Measurements from ENCODE around the gene STK32B. TPM values are rescaled to one million over a fixed set of nuclear protein-coding genes. Genes with fewer than 3 reads are reported as not detected.

Gene STK32B
- total RNA-seq, 2 donors from 2014 or later, result 0.09 to 7.3 TPM

GRCh38 chr4:5504486-5504885, 453.2 kb downstream of the STK32B start:
- H3K4me3 ChIP-seq, result no peak overlapping the region
- no peaks in the 10 kb centered on the region for H3K9me3 ChIP-seq
- H3K4me1 ChIP-seq (replicated peaks), result no peaks in the 10 kb centered on the region
- no peak for DNase-seq (ENCODE audit: low spot score)
- intact Hi-C loops (cut with DNase I), result no loop called here
- H3K36me3 ChIP-seq, result no peaks in the 10 kb centered on the region
- H3K27ac ChIP-seq, result no peak overlapping the region
- no peaks in the 10 kb centered on the region for H3K27me3 ChIP-seq (replicated peaks; ENCODE audit: insufficient read depth)
- TF ChIP-seq CTCF (IDR thresholded peaks at IDR 0.05) (no peak), POLR2A (IDR thresholded peaks at IDR 0.05) (no peak), POLR2AphosphoS5 (IDR thresholded peaks at IDR 0.05) (no peak)

- WGBS, result 64% methylated on average over 2 of the region's 2 CpGs
- H3K4me1 ChIP-seq (replicated peaks), result no peaks in the 10 kb centered on the region
- no peaks in the 10 kb centered on the region for H3K9me3 ChIP-seq
- no peaks in the 10 kb centered on the region for H3K27me3 ChIP-seq (replicated peaks; ENCODE audit: insufficient read depth)
- no peak for DNase-seq (ENCODE audit: low spot score)
- H3K36me3 ChIP-seq, result no peaks in the 10 kb centered on the region
- no peak for TF ChIP-seq POLR2AphosphoS5 (IDR thresholded peaks at IDR 0.05)
- no peak for TF ChIP-seq CTCF (IDR thresholded peaks at IDR 0.05)
- TF ChIP-seq POLR2A (IDR thresholded peaks at IDR 0.05), result no peak
- H3K4me3 ChIP-seq, result no peak overlapping the region
- H3K27ac ChIP-seq, result no peak overlapping the region
- intact Hi-C loops (cut with DNase I), result no loop called here
Observed at GRCh38 chr4:5510504-5510903, 459.2 kb downstream of the STK32B start.

GRCh38 chr4:5511791-5512190, 460.5 kb downstream of the STK32B start:
- Histone ChIP-seq H3K9me3 (no peaks in the 10 kb centered on the region), H3K27ac (no peak overlapping the region), H3K4me1 (replicated peaks) (no peaks in the 10 kb centered on the region), H3K27me3 (replicated peaks; ENCODE audit: insufficient read depth) (no peaks in the 10 kb centered on the region), H3K36me3 (no peaks in the 10 kb centered on the region), H3K4me3 (no peak overlapping the region)
- intact Hi-C loops (cut with DNase I), result no loop called here
- no peak for TF ChIP-seq POLR2A (IDR thresholded peaks at IDR 0.05)
- no peak for TF ChIP-seq POLR2AphosphoS5 (IDR thresholded peaks at IDR 0.05)
- no peak for DNase-seq (ENCODE audit: low spot score)

GRCh38 chr4:5515646-5516045, 464.4 kb downstream of the STK32B start:
- H3K27ac ChIP-seq, result no peak overlapping the region
- no peaks in the 10 kb centered on the region for H3K27me3 ChIP-seq (replicated peaks; ENCODE audit: insufficient read depth)
- no peak overlapping the region for H3K4me3 ChIP-seq
- no peak for DNase-seq (ENCODE audit: low spot score)
- no peaks in the 10 kb centered on the region for H3K36me3 ChIP-seq
- no peaks in the 10 kb centered on the region for H3K9me3 ChIP-seq
- no peaks in the 10 kb centered on the region for H3K4me1 ChIP-seq (replicated peaks)
- intact Hi-C loops (cut with DNase I), result no loop called here
- TF ChIP-seq POLR2A (IDR thresholded peaks at IDR 0.05) (no peak), POLR2AphosphoS5 (IDR thresholded peaks at IDR 0.05) (no peak), CTCF (IDR thresholded peaks at IDR 0.05) (no peak)

GRCh38 chr4:5517372-5517771, 466.1 kb downstream of the STK32B start:
- no peak for DNase-seq (ENCODE audit: low spot score)
- Histone ChIP-seq H3K9me3 (no peaks in the 10 kb centered on the region), H3K36me3 (no peaks in the 10 kb centered on the region), H3K4me3 (no peak overlapping the region), H3K4me1 (replicated peaks) (no peaks in the 10 kb centered on the region), H3K27ac (no peak overlapping the region), H3K27me3 (replicated peaks; ENCODE audit: insufficient read depth) (no peaks in the 10 kb centered on the region)
- intact Hi-C loops (cut with DNase I), result no loop called here
- no peak for TF ChIP-seq CTCF (IDR thresholded peaks at IDR 0.05)
- no peak for TF ChIP-seq POLR2A (IDR thresholded peaks at IDR 0.05)
- TF ChIP-seq POLR2AphosphoS5 (IDR thresholded peaks at IDR 0.05), result no peak
- 79% methylated on average over 4 of the region's 4 CpGs for WGBS
